ENCODE data around the gene UQCRQ. TPM values are rescaled to one million over a fixed set of nuclear protein-coding genes. Genes with fewer than 3 reads are reported as not detected.

UQCRQ gene
- polyA plus RNA-seq, 2 of the 4 experiments (the other 2 are of a cell fraction), result 441 to 500 TPM

GRCh38 chr5:132838516-132839282 is 27.7 kb upstream of the UQCRQ start:
- ChIA-PET POLR2A (no interaction called here), CTCF (interaction anchor here (1.0 to 2.9 kb wide), 3 partner anchors 9 to 28 kb away, joined by 4 to 14 read pairs (median 14); partner anchors contain the start of genes GDF9, SHROOM1 and UQCRQ)
- Histone ChIP-seq H3K4me1 (peaks cover 4% of the 10 kb centered on the region; the same call in 1 of the 3 replicates), H3K27ac (no peak overlapping the region), H3K4me3 (no peak overlapping the region), H3K4me2 (no peak overlapping the region), H3K9me3 (no peaks in the 10 kb centered on the region)
- DNase-seq (ENCODE audit: low read depth in 1 of 2, low spot score in 1 of 2), result no peak
- 71% methylated on average over 3 of the region's 3 CpGs for WGBS (ENCODE audit: missing lambda C conversion rate)
- TF ChIP-seq RNF2 (IDR thresholded peaks at IDR 0.05; ENCODE audit: borderline replicate concordance, low read depth) (no peak), REST (IDR thresholded peaks at IDR 0.05) (no peak), KDM1A (IDR thresholded peaks at IDR 0.05; ENCODE audit: low read depth) (no peak), RCOR1 (IDR thresholded peaks at IDR 0.05; ENCODE audit: low read depth, low read length) (no peak), FOSB (CRISPR knock-in tag; IDR thresholded peaks at IDR 0.05) (no peak), CHD4 (IDR thresholded peaks at IDR 0.05; ENCODE audit: borderline replicate concordance) (no peak), USF2 (IDR thresholded peaks at IDR 0.05) (no peak), NPAS2 (CRISPR knock-in tag; IDR thresholded peaks at IDR 0.05; ENCODE audit: borderline replicate concordance) (no peak)
- no peak for ATAC-seq
- no peak for FAIRE-seq

- WGBS (ENCODE audit: missing lambda C conversion rate), result 82% methylated on average over 8 of the region's 8 CpGs
- FAIRE-seq (no peak), ATAC-seq (no peak), DNase-seq (ENCODE audit: low read depth in 1 of 2, low spot score in 1 of 2) (no peak)
- H3K4me1 ChIP-seq, result peaks cover 4% of the 10 kb centered on the region; the same call in 1 of the 3 replicates
- H3K9me3 ChIP-seq, result no peaks in the 10 kb centered on the region
- CTCF ChIA-PET, result interaction anchor here (1.0 to 2.9 kb wide), 3 partner anchors 10 to 27 kb away, joined by 4 to 14 read pairs (median 14); partner anchors contain the start of genes GDF9, SHROOM1 and UQCRQ
- POLR2A ChIA-PET, result no interaction called here
- no peak overlapping the region for H3K4me2 ChIP-seq
- TF ChIP-seq CBX2 (IDR thresholded peaks at IDR 0.05; ENCODE audit: borderline replicate concordance, low read depth), result no peak
- TF ChIP-seq ESRRA (IDR thresholded peaks at IDR 0.05; ENCODE audit: borderline replicate concordance, low read length), result no peak
- no peak for TF ChIP-seq TP53 (CRISPR knock-in tag; IDR thresholded peaks at IDR 0.05)
- no peak for TF ChIP-seq CTCF (IDR thresholded peaks at IDR 0.05)
- no peak for TF ChIP-seq NPAS2 (CRISPR knock-in tag; IDR thresholded peaks at IDR 0.05; ENCODE audit: borderline replicate concordance)
- H3K27ac ChIP-seq, result peak overlapping the region in 1 of 2 experiments; percentile 9; a peak in 1 of 6 replicates
- H3K4me3 ChIP-seq, result no peak overlapping the region
Measured at GRCh38 chr5:132839426-132840301, 26.8 kb upstream of the UQCRQ start.

Measured in A549 (cell line).